PC-9 (cell line): ENCODE measurements around the gene CENPA.
"Not testable (repeated sequence)": the region's sequence is repeated elsewhere in the genome, so short reads cannot be mapped to it uniquely, and the experiment has no call there.

ENCODE experiments used
- EZH2 ChIP-seq: fragments of 200-600 bp; sonication (generic); IDR thresholded peaks from 2 replicates; pipeline ENCODE4 v1.8.0; 2017; ENCODE audit warnings: antibody characterized with exemption, low read depth
- TF ChIP-seq, protein P1 (sequence below): fragments of 200-600 bp; sonication (generic); conservative IDR thresholded peaks from 2 replicates; pipeline ENCODE4 v1.6.1; 2017; ENCODE audit warnings: mixed run types, antibody characterized with exemption, mild to moderate bottlenecking, moderate library complexity

- TF ChIP-seq, protein P1, sequence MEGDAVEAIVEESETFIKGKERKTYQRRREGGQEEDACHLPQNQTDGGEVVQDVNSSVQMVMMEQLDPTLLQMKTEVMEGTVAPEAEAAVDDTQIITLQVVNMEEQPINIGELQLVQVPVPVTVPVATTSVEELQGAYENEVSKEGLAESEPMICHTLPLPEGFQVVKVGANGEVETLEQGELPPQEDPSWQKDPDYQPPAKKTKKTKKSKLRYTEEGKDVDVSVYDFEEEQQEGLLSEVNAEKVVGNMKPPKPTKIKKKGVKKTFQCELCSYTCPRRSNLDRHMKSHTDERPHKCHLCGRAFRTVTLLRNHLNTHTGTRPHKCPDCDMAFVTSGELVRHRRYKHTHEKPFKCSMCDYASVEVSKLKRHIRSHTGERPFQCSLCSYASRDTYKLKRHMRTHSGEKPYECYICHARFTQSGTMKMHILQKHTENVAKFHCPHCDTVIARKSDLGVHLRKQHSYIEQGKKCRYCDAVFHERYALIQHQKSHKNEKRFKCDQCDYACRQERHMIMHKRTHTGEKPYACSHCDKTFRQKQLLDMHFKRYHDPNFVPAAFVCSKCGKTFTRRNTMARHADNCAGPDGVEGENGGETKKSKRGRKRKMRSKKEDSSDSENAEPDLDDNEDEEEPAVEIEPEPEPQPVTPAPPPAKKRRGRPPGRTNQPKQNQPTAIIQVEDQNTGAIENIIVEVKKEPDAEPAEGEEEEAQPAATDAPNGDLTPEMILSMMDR: not testable (repeated sequence)
- TF ChIP-seq EZH2: not testable (repeated sequence)
Observed at GRCh38 chr2:26760991-26761390, 24.9 kb upstream of the CENPA start.
